Fibroblast of mammary gland (primary cell): ENCODE data around the gene EEFSEC.

Experiments
- DNase-seq: peaks from one replicate; pipeline ENCODE4 v3.0.0-alpha.2; 2010; ENCODE audit warnings: low read depth
- H3K4me3 ChIP-seq: 2 replicates; pipeline ENCODE4 v1.5.1; 2011; ENCODE audit warnings: low read depth, mild to moderate bottlenecking, low read length, moderate library complexity; ENCODE audit not compliant: control insufficient read depth
- CTCF ChIP-seq: conservative IDR thresholded peaks from 2 replicates; pipeline ENCODE4 v1.5.1; 2011; ENCODE audit warnings: low read depth, low read length, inconsistent platforms; ENCODE audit not compliant: control insufficient read depth, insufficient read depth

EEFSEC gene

GRCh38 chr3:128317101-128317697 lies 163.9 kb downstream of the EEFSEC start:
- no peak for DNase-seq
- H3K4me3 ChIP-seq: no peak overlapping the region
- TF ChIP-seq CTCF: no peak

DNA sequence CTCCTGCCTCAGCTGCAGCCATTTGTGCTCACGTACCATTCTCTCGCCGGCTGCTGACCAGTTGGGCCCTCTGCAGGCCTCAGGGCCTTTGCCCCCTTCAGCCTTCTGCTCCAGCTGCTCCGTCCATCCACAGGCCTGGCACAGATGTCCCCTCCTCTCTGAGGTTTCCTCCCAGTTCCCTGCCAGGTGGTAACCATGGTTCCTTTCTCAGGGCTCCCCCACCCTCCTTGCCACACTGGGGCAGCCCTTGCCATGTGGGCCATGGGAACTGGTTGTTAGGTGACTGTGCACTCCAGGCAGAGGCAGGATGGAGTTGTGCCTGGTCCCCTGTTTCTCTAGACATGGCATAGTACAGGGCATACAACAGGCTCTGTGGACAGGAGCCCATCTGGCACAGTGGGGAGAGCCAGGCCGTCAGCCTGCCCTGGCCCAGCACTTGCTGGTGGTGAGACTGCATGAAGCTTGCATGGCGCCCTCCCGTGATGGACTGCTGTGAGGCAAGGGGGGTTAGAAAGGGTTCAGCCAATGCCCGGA lies 164.5 kb downstream of the EEFSEC start:
- TF ChIP-seq CTCF: no peak
- H3K4me3 ChIP-seq: no peak overlapping the region
- no peak for DNase-seq

GRCh38 chr3:128318275-128318941 lies 165.1 kb downstream of the EEFSEC start:
- no peak for DNase-seq
- TF ChIP-seq CTCF: no peak
- no peak overlapping the region for H3K4me3 ChIP-seq

GRCh38 chr3:128319107-128319506 lies 165.8 kb downstream of the EEFSEC start:
- no peak overlapping the region for H3K4me3 ChIP-seq
- TF ChIP-seq CTCF: no peak
- no peak for DNase-seq

DNA sequence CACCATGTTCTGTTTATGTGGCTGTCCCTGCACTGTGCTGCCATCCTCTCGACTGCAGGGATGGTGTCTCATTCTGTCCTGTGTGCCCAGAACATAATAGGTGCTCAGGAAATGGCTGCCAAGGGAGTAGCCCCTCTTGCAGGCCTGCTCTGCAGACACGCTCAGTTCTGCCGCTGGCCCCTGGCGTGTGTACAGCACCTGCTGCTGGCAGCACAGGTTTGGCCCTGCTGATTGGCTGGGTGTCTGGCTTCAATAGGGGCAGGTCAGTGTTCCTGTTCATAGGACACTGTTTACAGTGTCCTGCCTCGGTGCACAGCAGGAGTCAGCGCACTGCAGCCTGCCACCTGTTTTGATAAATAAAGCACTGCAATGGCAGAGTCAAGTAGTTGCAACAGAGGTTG lies 166.5 kb downstream of the EEFSEC start:
- H3K4me3 ChIP-seq: no peak overlapping the region
- TF ChIP-seq CTCF: no peak
- DNase-seq: no peak

DNA sequence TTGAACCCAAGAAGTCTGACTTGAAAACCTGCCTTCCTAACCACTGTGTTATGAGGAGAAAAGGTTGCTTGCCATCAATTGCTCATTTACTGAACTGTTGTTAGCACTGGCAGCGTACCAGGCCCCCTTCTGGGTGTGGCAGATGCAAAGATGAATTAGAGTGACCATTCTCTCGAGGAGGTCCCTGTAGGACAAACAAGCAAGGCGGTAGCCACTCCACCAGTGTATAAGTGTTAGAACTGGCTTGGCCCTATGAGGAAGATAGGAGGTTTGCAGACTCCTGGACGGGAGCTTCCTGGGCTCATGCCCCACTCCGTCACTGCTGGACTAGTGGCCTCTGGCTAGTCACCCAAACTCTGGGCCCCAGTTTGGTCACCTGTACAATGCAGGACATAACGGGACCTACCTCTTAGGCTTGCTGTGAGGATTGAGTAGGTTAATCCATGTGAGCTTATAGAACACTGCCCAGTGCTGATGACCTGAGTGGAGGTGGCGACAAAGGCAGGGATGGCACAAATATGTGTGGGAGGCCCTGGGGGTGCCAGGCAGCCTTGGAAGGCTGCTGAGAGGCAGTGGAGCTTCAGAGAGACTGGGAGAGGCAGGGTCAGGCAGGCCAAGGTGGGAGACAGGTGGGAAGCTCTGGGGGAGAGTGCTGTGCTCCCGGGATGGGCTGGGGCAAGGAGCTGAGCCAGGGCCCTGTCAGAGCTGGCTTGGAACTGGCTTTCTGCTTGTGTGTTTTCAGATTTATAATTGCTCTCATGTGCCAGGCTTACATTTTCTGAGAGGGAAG lies 167.5 kb downstream of the EEFSEC start:
- no peak for TF ChIP-seq CTCF
- H3K4me3 ChIP-seq: no peak overlapping the region
- no peak for DNase-seq
